Measurements from ENCODE around the gene NUDT15. TPM values are rescaled to one million over a fixed set of nuclear protein-coding genes. Genes with fewer than 3 reads are reported as not detected.
A peak's percentile ranks its signal among the peaks of the same experiment; 100 is the strongest.

The NUDT15 gene
- total RNA-seq, 1 donor from 2014 or later, result 13.7 TPM

GRCh38 chr13:48093588-48093987 is 56.1 kb downstream of the NUDT15 start:
- Mint-ChIP-seq H3K27me3 (ENCODE audit: unreplicated experiment) (peaks cover 4% of the 10 kb centered on the region), H3K27ac (ENCODE audit: unreplicated experiment) (peak overlapping the region; percentile 28), H3K36me3 (ENCODE audit: unreplicated experiment) (no peaks in the 10 kb centered on the region), H3K9me3 (ENCODE audit: unreplicated experiment) (peaks cover 10% of the 10 kb centered on the region), H3K4me3 (ENCODE audit: unreplicated experiment) (peak overlapping the region; percentile 94), H3K4me1 (ENCODE audit: low read depth, unreplicated experiment) (peaks cover 20% of the 10 kb centered on the region)
- DNase-seq, result no peak
- TF ChIP-seq CTCF (IDR thresholded peaks at IDR 0.05; ENCODE audit: partially characterized antibody, unreplicated experiment), result no peak

- no peak for DNase-seq
- H3K27me3 Mint-ChIP-seq (ENCODE audit: unreplicated experiment), result peaks cover 4% of the 10 kb centered on the region
- H3K9me3 Mint-ChIP-seq (ENCODE audit: unreplicated experiment), result peaks cover 10% of the 10 kb centered on the region
- peaks cover 20% of the 10 kb centered on the region for H3K4me1 Mint-ChIP-seq (ENCODE audit: low read depth, unreplicated experiment)
- H3K4me3 Mint-ChIP-seq (ENCODE audit: unreplicated experiment), result peak overlapping the region; percentile 94
- H3K27ac Mint-ChIP-seq (ENCODE audit: unreplicated experiment), result peak overlapping the region; percentile 92
- TF ChIP-seq CTCF (IDR thresholded peaks at IDR 0.05; ENCODE audit: partially characterized antibody, unreplicated experiment), result no peak
- no peaks in the 10 kb centered on the region for H3K36me3 Mint-ChIP-seq (ENCODE audit: unreplicated experiment)
Measured at GRCh38 chr13:48094404-48094780, 56.9 kb downstream of the NUDT15 start.

GRCh38 chr13:48094781-48095502 is 57.4 kb downstream of the NUDT15 start, which contains the start of gene MED4:
Gene MED4 (minus strand): TSS chr13:48095104. CDS start chr13:48095078, 26 bp downstream.
- H3K27me3 Mint-ChIP-seq (ENCODE audit: unreplicated experiment), result peaks cover 4% of the 10 kb centered on the region
- peak; percentile 99 for TF ChIP-seq CTCF (IDR thresholded peaks at IDR 0.05; ENCODE audit: partially characterized antibody, unreplicated experiment)
- no peaks in the 10 kb centered on the region for H3K36me3 Mint-ChIP-seq (ENCODE audit: unreplicated experiment)
- H3K9me3 Mint-ChIP-seq (ENCODE audit: unreplicated experiment), result peaks cover 10% of the 10 kb centered on the region
- H3K4me3 Mint-ChIP-seq (ENCODE audit: unreplicated experiment), result peak within 1 kb of the TSS; percentile 94
- H3K27ac Mint-ChIP-seq (ENCODE audit: unreplicated experiment), result peak within 1 kb of the TSS; percentile 92
- DNase-seq, result peak; percentile 99
- peaks cover 20% of the 10 kb centered on the region for H3K4me1 Mint-ChIP-seq (ENCODE audit: low read depth, unreplicated experiment)

DNA sequence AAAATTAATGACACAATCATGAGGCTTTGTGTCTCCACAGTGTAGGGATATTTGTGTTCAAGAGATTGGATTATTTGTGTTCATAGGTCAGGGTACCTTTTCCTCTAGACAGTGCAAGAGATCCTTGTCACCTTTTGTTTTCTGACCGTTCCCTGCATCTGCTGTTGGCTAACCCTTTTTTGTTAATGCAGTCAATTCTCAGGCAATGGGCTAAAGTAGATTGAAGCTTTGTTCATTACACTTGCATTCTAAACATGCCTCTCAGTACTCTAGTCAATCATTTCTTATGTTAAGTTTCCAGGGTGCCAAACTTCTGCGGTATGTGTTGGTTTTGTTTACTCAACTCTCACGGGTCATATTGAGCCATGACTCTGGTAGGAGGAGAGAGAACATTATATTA is 59.1 kb downstream of the NUDT15 start:
- H3K27ac Mint-ChIP-seq (ENCODE audit: unreplicated experiment), result no peak overlapping the region
- no peak overlapping the region for H3K4me3 Mint-ChIP-seq (ENCODE audit: unreplicated experiment)
- DNase-seq, result no peak
- peaks cover 16% of the 10 kb centered on the region for H3K4me1 Mint-ChIP-seq (ENCODE audit: low read depth, unreplicated experiment)
- H3K36me3 Mint-ChIP-seq (ENCODE audit: unreplicated experiment), result no peaks in the 10 kb centered on the region
- H3K9me3 Mint-ChIP-seq (ENCODE audit: unreplicated experiment), result peaks cover 10% of the 10 kb centered on the region
- H3K27me3 Mint-ChIP-seq (ENCODE audit: unreplicated experiment), result peaks cover 4% of the 10 kb centered on the region
- TF ChIP-seq CTCF (IDR thresholded peaks at IDR 0.05; ENCODE audit: partially characterized antibody, unreplicated experiment), result no peak

Other genes starting within 250 kb of the NUDT15 start
- gene SUCLA2, start 36.5 kb upstream of the NUDT15 start, total RNA-seq (ENCODE audit: unreplicated experiment), result 43.2 TPM
- 57.1 TPM for gene MED4, start 57.4 kb downstream of the NUDT15 start, total RNA-seq (ENCODE audit: unreplicated experiment)
- gene ITM2B, start 195.5 kb downstream of the NUDT15 start, total RNA-seq (ENCODE audit: unreplicated experiment), result 236 TPM

Data from glutamatergic neuron (in vitro differentiated cells).